GM19463 (cell line): ENCODE results near the gene NOL4L.

ENCODE experiments used
- ATAC-seq: cut with Tn5 transposase; IDR thresholded peaks from one replicate; pipeline ENCODE4 v1.9.1; 2021; ENCODE audit warnings: mild to moderate bottlenecking, moderate library complexity; ENCODE audit not compliant: unreplicated experiment

The NOL4L gene

DNA sequence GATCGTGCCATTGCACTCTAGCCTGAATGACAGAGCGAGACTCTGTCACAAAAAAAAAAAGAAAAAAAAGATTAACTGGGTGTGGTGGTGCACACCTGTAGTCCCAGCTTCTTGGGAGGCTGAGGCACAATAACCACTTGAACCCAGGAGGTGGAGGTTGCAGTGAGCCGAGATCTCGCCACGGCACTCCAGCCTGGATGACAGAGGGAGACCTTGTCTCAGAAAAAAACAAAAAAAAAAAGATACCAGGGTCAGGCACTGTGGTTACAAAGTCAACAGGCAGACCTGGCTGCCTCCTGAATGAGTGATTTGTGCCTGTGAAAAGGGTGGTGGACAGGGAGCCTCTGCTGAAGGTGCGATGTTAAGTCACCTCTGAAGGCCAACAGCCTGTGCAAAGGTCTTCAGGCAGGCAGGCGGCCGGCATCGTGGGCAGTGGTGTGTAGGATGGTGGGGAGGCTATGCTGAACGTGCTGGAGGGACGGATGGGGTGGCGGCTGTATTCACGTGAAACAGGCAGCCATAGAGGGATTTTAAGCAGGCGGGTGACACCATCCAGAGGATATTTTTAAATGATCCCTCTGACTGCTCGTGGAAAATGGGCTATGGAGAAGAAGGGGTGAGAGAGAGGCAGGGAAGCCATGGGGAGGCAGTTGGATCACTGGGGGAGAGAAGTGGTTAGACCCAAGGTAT, 41.4 kb downstream of the NOL4L start:
- no peak for ATAC-seq

DNA sequence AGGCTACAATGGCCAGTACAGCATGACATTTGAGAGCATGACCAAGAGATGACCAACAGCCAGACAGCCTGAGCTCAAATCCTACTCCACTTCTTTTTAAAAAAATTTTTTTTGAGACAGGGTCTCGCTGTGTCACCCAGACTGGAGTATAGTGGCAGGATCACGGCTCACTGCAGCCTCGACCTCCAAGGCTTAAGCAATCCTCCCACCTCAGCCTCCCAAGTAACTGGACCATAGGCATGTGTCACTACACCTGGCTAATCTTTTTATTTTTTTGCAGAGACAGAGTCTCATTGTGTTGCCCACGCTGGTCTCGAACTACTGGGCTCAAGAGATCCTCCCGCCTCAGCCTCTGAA, 42.9 kb downstream of the NOL4L start:
- no peak for ATAC-seq

DNA sequence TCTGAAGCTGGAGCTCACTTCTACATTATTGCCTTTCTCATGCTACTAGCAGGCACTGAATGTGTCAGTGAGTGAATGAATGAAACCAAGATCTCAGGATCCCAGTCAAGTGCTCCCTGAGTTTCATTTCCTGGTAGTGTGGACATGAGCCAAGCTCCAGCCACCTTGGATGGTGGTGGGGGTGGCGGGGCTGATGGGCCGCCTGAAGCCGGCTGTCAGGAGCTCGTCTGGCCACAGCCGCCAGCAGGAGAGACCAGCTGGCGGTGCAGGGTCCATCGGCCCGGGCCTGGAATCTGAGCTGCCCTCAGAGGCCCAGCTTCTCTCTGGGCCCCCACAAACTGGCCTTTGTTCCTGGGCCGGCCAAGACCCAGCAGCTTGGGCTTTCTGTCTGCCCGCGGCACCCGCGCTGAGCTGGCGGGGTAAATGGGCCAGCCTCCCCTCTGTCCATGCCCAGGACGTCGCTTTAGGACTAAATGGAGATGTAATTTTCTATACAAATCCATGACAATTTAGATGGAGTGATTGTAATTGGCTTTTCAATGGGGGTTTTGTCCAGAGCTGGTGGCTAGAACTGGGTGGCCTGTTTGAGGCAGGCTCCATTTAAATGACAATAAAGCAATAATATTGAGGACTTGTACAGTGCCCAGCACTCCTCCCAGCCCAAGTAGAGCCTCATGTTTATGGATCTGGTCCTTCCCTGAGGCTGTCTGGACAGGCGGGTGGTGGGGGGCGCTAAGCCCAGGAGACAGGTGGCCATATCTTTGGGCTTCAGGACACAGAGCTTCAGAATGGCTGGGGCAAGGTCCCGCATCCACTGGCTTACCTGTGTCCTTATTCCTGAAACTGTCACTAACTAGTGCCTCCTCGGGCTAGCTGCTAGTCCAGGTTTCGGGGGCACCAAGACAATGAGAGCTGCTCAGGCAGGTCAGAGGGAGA, 43.5 kb downstream of the NOL4L start:
- no peak for ATAC-seq

DNA sequence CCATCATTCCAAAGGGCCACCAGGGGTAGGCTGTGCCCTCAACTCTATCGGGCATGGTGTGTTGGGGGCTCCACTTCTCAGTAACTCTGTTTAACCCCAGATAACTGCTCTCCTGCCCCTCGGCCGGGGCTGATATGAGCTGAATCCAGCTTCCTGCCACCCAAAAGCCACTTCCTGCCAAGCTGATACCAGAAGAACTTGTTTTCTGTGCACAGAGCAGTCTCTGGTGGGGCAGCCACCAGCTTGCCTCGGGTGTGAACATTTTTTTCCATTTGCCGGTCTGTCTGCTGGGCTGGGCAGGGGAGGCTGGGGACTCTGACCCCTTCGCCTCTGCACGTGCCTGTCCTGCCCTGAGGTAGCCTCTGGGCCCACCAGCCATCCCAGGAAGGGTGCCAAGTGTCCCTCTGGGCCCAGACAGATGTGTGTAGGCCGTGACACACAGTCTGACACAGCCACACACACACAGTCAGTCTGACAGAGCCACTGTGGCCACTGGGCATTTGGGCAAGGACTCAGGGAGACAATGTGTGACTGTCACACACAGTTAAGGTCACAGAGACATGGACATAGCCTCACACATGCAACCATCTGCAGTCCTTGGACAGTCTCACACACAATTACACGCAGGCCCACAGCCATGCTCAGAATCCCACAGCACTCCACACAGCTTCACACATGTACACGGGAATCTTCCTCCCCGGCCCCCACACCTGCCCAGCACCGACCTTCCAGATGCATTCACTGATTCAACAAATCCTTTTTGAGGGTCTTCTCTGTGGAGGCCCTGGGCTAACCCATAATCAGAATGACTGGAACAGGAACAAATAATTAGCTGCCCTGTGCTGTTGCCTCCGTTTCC, 45.1 kb downstream of the NOL4L start:
- ATAC-seq, result no peak

DNA sequence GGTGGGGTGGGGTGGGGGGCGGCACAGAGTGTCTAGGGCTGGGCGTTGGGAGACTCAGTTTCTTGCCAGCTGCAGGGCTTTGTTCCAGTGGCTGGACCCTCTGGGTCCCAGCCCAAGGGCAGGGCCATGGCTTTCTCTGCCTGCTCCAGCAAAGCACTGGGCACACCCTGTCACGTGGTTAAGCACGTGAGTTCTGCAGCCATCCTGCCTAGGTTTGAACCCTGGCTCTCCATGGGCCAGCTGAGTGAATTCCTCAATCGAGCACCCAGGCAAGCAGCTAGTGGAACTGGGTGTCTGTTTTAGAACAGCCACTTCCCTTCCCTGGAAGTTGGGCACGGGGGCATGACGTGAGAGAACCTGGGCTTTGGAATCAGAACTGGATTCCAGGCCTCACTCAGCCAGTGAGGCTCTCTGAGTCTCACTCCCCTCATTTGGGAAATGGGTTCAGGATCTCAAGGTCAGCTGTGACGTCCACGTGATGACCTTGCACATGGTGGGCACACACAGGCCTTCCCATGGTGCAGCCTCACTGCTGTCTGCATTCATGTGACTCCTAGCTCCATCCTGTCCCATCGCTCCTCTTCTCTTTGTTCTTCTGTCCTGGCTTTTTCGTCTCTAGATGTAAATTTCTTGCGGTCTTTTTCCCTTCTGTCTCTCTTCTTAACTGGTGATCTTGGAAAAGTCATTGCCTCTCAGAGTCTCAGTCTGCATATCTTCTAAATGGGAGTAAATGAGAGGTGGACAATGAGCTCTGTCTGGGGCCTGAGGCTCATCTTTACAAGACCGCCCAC, 45.9 kb downstream of the NOL4L start:
- no peak for ATAC-seq

DNA sequence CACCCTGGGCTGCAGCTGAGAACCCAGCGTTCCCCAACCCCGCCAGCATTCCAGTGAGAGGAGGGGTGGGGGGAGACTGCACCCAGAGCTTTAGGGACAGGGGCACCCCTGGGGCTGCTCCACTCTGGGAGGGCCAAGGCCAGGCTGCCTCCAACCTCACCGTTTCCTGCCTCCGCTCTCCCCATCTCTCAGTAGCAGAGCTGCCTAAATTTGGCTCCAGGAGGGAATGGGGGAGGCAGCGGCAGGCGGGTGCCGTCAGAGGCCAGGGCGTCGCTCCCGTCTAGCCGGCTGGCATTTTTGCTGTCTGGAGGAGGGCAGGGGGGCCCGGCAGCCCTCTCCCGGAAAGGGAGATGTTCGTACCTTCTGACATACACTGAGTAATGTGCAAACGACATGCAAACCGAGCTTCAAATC, 46.6 kb downstream of the NOL4L start:
- no peak for ATAC-seq

DNA sequence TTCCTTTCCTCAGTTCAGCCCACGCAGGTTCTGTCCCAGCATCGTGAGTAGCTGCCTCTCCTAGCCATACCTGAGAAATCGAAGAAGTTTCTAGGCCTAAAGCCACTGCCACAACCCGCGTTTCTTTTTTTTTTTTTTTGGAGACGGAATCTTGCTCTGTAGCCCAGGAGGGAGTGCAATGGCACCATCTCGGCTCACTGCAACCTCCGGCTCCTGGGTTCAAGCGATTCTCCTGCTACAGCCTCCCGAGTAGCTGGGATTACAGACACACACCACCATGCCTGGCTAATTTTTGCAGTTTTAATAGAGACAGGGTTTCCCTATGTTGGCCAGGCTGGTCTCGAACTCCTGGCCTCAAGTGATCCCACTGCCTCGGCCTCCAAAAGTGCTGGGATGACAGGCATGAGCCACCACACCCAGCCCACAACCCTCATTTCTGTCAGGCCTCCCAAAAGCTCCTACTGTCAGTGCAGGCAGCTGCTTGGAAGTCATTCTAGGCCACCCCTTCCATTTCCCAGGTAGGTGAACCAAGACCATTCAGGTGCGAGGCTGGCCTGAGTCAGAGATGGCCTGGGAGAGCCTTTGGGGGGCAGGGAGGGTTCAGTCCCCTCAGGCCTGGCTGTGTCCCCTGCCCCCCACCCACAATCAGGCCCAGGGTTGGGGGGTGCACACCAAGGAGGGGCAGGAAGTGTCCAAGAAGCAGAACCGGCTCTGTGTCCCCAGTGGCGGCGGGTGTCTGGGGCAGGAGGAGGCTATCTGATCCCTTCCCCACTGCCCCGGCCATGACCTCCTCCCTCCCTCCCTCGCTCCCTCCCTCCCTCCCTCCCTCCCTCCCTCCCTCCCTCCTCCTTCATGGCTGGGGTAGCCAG, 47.2 kb downstream of the NOL4L start:
- no peak for ATAC-seq

DNA sequence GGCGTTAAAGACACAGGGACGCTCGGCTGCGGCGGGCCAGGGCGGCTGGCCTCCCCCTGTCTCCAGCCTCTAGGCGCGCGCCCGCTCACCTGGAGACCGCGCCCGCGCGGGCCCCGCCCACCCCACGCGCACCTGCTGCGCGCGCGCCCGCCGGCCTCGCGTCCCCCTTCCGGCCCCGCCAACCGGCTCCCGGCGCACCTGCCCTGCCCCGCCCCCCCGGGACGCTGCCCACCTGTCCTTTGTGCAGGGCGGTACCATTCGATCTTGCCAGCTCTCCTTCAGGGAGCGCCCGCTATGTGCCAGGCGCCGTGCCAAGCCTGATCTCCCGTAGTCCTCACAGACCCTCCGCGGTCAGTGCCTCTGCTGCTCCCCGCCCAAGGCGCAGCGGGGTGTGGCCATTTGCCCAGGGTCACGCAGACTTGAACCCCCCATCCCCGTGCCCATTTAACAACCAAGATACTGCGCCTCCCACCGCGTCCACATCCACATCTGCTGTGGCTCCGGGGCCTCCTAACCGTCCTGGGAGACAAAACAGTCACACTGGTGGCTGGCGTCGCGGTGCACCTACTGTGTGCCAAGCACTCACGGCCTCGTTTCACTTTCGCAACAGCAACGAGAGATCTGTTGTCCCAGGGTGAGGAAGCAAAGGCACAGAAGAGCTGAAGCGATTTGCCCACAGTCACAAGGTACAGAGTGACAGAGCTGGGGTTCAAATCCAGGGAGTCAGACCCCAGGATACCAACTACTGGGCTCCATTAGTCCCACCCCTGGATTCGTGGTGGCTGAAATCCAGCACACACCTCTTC, 48.1 kb downstream of the NOL4L start:
- ATAC-seq, result peak; percentile 20

DNA sequence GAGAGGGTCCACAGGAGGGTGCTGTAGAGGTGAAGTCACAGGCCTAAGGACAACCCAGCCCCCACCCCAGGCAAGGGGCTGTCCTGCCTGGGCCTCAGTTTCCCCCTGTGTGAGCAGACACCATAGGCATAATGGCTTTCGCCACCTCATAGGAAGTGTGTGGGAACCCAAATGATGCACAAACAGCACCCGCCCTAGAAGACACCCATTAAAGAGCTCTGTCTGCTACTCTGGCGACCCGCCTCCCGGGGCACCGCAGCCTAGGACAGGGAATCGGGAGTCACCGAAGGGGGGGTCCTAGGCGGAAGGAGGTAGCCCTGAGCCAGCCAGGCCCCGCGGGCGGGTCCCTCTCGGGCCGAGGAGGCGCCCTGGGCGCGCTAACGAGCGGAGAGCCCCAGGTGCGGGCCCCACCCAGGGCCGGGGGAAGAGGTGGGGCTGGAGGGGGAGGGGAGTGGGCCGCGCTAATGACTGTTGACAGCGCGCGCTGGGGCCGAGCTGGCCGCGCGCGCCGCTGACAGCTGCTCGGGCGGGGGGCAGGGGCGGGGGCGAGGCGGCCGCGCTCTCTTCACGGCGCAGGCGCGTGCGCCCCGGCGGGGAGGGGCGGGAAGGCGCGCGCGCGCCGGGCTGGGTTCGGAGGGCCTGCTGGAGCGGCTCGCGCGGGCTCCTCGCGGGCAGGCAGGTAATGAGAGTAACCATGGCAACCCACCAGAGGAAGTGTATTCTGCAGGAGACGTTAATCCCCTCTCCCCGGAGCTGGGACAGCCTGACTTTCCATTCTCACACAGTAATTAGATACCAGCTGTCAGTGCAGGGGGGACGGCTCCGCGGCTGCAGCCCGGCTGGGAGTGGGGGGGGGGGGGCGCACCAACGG, 48.9 kb downstream of the NOL4L start:
- ATAC-seq, result peak; percentile 52

DNA sequence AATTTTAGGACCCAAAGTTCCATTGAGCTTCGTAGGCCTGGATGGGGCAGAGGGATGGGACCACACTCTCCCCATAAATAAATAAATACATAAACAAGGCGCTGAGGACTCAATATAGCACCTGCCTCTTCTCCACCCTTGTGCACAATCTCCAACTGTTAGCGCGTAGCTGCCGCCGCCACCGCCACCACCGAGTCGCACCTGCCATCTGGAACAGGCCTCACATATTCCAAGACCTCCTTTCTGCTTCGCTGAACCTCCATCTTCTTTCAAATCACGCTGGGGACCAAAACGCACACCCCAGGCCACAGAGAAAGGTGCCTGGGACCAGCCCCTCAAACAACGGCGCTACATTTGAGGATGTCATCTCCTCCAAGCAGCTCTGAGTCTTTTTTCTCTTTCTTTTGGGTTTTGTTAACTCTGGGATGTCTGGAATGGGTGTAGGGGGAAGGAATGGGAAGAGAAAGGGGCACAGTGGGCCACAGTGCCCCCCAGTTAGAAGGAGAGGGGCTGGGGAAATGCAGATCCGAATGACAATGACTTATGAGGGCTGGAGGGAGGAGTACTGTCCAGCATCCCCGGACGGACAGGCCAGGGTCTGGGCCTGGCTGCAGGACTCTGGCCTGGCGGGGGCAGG, 49.7 kb downstream of the NOL4L start:
- no peak for ATAC-seq

DNA sequence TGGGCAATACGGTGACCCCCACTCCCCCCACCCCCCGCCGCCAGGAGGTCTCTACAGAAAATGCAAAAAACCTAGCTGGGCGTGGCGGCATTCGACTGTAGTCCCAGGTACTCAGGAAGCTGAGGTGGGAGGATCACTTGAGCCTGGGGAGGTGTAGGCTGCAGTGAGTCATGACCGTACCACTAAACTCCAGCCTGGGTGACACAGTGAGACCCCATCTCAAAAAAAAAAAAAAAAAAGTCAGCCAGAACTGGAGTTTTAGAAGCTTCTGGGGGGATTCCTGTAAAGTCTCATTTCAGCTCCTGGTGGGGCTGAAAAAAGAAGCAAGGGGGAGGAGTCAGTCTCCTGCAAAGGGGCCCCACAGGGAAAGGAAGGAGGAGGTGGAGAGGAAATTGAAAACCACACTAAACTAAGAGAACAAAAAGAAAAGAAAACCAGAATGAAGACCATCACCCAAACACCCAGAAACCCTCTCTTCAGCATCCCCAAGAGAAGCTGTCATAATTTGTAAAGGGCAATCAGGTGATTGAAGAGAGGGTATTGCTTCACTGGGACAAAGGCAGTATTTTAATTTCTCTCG, 50.4 kb downstream of the NOL4L start:
- ATAC-seq, result no peak

DNA sequence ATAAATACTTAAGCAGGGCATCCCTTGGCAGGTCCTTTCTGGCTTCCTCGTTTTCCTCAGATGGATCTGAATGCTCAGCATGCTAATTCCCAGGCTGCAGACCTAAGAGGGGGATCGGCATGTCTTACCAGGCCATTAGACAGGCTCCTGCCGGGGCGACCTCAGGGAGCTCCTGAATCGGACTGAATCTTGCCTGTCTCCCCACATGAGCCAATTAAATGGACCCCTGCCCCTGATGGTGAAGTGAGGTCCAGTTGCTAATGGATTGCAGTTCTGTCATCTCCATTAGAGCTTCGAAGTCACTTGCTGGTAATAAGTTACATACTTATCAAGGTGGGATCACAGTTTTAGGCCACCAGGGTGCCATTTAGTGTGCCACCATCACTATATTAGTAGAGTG, 51.4 kb downstream of the NOL4L start:
- no peak for ATAC-seq

DNA sequence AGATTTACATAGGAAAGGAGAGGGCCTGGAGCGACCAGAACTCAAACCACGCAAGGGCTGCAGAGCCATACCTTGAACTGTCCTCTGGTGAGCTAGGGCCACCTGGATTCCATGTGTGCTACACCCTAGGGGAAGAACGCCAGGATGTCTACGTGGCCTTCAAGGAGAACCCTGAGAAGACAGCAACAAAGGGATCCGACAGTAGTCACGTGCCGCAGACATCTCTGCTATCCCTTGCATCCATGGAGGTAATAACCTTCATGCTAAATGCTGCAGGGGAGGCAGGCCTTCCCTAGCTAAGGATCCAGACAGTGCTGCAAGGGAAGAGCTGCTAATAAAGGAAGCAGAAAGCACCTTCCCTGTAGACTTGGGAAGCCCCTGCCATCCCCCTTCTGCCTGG, 52.9 kb downstream of the NOL4L start:
- no peak for ATAC-seq

DNA sequence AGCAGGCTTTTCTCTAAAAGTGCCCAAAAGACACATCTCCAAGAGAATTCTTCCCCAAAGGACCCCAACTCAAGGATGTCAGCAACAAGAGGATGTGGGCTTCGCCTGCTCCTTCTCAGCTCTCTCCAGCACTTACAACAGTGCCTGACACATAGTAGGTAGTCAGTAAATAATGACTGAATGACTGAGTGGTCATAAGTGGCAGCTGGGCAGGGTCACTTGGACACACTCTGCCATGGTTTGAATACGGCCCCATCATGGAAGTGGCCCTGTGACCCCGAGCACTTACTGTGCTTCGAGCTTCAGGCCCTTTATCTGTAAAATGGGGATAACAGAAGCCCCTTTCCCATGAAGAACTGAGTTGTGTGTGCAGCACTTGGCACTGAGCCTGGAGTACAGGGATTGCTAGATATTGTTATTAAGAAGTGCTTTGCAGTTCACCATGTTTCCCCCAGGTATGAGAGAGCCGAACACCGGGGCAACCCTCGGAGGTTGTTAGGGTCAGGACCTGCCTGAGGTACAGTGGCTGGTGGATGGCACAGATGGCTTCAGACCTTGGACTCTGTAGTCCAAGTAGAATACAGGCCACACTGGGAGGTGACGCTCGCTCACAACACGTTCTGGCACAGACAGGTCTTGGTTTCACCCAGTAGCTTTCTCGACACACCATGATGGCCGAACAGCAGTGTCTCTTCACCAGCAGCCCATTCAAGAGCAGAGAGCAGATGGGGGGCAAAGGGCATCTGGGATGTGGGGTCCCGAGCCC, 56.0 kb downstream of the NOL4L start:
- no peak for ATAC-seq

DNA sequence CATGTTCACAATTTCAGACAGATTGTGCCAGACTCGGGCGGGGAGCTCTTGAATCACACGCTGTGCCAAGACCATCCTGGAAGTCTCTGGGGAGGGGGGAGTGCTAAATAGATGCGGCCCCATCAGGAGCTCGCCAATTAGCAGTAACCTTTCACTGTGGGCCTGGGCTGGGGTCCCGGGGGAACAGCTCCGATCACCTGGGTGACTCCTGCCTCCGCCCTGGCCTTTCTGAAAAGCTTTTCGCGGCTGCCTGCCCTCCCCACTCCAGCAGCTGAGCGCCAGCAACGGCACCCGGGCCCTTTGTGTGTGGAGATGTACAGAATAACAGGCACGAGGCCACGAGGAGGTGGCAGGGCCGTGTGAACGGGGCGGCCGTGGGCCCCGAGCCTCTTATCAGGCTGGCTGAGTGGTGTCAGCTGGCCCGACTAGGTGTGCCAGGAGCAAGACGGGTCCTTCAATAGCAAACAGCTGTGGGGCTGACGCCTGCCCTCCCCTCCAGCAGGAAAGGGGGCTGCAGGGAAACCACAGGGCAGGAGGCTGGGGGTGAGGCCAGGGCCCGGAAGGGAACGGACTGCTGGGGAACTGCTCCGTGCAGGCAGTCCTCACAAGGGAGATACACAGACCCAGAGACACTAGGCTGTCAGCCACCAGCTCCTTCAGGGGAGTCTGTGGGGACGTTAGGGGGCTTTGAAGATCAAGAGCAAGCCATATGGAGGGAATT, 56.8 kb downstream of the NOL4L start:
- no peak for ATAC-seq
